ENCODE measurements around the gene ATXN7L1.

Gene ATXN7L1

GRCh38 chr7:105827151-105827875 is 49.1 kb downstream of the ATXN7L1 start:
- ATAC-seq (no peak), DNase-seq (no peak)

GRCh38 chr7:105826143-105826542 is 50.3 kb downstream of the ATXN7L1 start:
- DNase-seq (no peak), ATAC-seq (no peak)

GRCh38 chr7:105825371-105825770 is 51.0 kb downstream of the ATXN7L1 start:
- DNase-seq (no peak), ATAC-seq (no peak)

GRCh38 chr7:105822806-105823205 is 53.6 kb downstream of the ATXN7L1 start:
- DNase-seq (no peak), ATAC-seq (no peak)

DNA sequence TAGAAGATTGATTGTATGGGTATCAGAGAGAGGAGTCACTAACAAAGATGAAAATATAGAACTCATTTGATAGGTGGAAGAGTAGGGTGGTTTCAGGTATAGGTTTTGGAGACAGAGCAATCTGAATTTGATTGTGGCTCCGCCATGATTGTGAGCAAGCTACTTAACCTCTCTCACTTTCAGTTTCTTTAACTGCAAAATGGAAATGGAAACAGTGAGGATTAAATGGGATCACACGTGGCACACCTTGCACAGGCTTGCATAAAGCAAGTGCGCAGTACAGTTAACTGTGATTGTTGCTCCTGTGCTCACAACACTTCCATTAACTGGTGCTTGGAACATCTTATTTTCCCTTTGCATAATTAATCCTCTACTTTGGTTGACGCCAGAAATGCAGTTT is 54.9 kb downstream of the ATXN7L1 start:
- ATAC-seq (peak; percentile 57), DNase-seq (no peak)

DNA sequence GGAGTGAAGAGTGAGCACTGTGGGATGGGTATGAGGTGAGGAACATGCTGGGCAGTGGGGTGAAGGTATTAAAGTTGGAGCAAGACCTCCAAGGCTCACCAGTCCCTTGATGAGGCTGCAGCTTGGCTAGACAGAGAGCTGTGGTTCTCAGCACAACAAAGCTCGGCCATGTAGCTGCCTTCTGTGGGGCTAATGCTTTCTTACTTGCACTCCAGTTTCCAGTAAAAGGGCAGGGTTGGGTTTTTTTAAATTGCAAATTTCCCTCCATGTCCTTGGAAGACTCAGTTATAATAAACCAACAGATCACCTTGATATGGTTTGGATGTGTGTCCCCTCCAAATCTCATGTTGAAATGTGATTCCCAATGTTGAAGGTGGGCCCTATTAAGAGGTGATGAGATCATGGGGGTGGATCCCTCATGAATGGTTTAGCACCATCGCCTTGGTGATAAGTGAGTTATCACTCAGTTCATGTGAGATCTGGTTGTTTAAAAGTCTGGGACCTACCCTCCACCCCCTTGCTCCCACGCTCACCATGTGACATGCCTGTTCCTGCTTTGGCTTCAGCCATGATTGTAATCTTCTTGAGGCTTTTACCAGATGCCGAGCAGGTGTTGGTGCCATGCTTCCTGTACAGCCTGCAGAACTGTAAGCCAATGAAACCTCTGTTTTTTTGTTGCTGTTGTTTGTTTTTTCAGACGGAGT is 55.9 kb downstream of the ATXN7L1 start:
- no peak for ATAC-seq
- DNase-seq: no peak

- no peak for ATAC-seq
- DNase-seq: no peak
Observed at GRCh38 chr7:105819559-105819958, 56.8 kb downstream of the ATXN7L1 start.

GRCh38 chr7:105816954-105817615 is 59.3 kb downstream of the ATXN7L1 start:
- ATAC-seq (no peak), DNase-seq (no peak)

DNA sequence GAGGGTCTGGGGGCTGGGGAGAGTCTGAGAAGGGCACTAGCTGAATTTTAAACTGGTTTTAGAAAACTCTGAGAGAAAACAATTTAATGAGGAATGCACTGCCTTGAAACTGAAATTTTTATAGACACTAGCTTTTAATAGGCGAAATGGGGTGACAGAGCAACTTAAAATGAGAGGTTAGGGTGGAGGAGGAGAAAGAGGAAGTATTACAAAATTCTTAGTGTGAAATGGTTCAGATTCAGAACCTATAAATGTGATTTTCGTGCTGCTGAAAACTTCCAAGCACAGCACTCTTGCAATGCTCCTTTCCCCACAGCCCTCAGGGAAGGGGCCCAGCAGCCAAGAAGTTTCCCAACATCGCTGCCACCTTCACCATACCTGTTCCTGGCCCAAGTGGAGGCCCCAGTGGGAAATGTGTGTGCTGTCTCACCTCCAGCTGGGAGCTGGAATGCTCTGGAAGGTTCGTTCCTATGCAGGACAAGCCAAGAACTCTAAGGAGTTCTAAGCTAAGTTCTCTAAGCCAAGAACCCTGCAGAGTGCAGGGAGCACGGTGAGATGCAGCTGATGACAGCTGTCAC is 60.0 kb downstream of the ATXN7L1 start:
- ATAC-seq: no peak

DNA sequence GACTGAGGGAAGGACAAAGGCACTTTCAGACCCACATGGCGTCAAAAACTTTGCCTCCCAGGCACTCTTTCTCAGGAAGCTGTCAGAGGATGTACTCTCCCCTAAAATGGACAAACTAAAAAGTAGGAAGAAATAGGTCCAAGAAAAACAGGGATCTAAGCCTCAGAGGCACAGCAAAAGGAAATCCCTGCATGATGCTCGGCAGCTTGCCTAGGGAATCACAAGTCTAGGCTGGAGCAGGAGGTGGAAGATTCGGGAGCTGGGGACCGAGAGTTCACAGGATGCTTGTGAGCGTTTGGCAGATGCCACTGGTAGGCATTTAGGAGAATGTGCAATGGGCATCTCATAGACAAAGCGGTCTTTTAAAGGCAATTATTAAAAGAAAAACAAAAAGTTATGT is 60.8 kb downstream of the ATXN7L1 start:
- ATAC-seq (no peak), DNase-seq (no peak)

More for the DNA sequence above, 60.0 kb downstream of the ATXN7L1 start:
- no peak for DNase-seq

DNA sequence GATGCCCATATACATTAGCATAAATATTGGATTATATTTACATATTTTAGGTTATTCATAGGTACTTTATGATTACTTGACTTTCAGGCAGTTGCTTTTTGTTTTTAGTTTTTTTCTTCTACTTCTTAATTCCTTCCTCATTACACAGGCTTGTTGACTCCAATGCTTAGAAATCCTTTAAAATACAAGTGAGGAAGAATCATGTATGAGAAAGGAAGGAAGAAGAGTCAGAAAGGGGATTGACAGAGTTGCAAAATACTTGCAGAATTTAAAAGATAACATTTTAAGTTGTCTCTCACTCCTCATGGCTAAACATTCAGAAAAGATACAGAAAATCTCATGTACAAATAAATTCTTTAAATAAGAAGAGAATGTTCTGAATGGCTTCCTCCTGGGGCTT is 61.9 kb downstream of the ATXN7L1 start:
- ATAC-seq: no peak
- no peak for DNase-seq

- ATAC-seq (no peak), DNase-seq (no peak)
Observed at GRCh38 chr7:105811189-105811847, 65.1 kb downstream of the ATXN7L1 start.

- no peak for DNase-seq
- no peak for ATAC-seq
Observed at GRCh38 chr7:105810556-105810955, 65.8 kb downstream of the ATXN7L1 start.

DNA sequence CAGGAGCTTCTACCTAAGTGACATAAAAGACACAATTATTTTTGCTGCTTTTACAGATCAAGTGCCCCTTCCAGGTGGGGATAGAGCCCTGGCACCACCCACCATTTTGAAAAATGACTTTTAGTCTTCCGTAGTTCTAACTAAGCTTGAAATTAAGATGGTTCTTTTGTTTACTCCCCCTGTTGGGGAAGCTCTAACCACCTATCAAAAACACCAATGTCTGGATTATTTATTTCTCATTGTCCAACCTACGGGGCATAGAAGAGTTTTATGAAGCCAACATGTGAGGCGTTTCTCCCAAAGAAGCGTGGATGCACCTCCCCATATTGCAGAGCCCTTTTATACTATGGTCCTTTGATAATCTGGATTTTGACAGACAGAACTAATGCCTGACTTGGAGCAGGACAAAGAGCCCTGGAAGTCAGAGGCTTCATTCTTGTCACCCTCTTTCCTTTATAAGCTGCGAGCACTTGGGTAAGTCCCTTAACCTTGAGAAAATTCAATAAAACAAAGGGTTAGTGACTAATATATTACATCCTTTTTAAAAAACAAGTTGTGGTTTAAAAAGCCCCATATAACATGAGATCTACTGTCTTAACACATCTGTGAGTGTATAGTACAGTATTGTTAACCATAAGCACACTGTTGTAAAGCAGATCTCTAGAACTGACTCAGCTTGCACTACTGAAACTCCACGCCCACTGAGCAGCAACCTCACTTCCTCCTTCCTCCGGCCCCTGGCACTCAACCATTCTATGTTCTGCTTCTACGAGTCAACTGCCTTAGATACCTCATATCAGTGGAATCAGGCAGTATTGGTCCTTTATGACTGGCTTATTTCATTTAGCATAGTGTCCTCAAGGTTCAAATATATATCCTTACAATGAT is 67.5 kb downstream of the ATXN7L1 start:
- DNase-seq (peak; percentile 82), ATAC-seq (peak; percentile 87)

- ATAC-seq: no peak
- DNase-seq: no peak
Observed at GRCh38 chr7:105808209-105808608, 68.2 kb downstream of the ATXN7L1 start.

GRCh38 chr7:105807448-105807762 is 69.0 kb downstream of the ATXN7L1 start:
- no peak for ATAC-seq
- DNase-seq: no peak

GRCh38 chr7:105806592-105807447 is 69.6 kb downstream of the ATXN7L1 start:
- DNase-seq (peak; percentile 71), ATAC-seq (peak; percentile 75)

GRCh38 chr7:105805447-105806019 is 70.9 kb downstream of the ATXN7L1 start:
- ATAC-seq (no peak), DNase-seq (no peak)

GRCh38 chr7:105803429-105803736 is 73.0 kb downstream of the ATXN7L1 start:
- no peak for ATAC-seq
- DNase-seq: no peak
